GM23338 (cell line): Measurements from ENCODE around the gene ADCY1. TPM values are rescaled to one million over a fixed set of nuclear protein-coding genes. Genes with fewer than 3 reads are reported as not detected.

Experiments
- ATAC-seq: fragments of 200-7000 bp; cut with Tn5 transposase; 3 replicates; pipeline ENCODE4 v1.9.1; 2020
- DNase-seq: peaks from one replicate; pipeline ENCODE4 v3.0.0-alpha.2; 2015; ENCODE audit warnings: low spot score
- H2AFZ ChIP-seq: fragments of 200-600 bp; sonication (generic); 2 replicates; pipeline ENCODE4 v1.8.0; 2016; ENCODE audit warnings: antibody characterized with exemption, mild to moderate bottlenecking, moderate library complexity
- H3F3A ChIP-seq: fragments of 200-600 bp; sonication (generic); replicated peaks from 2 replicates; pipeline ENCODE4 v1.8.0; 2017; ENCODE audit warnings: antibody characterized with exemption, mixed run types, low read depth
- H3K27ac ChIP-seq: fragments of 200-600 bp; sonication (generic); 2 replicates; pipeline ENCODE4 v1.6.1; 2016; ENCODE audit warnings: low read depth
- H3K27me3 ChIP-seq: fragments of 200-600 bp; sonication (generic); 2 replicates; pipeline ENCODE4 v1.8.0; 2016; ENCODE audit warnings: mild to moderate bottlenecking, mixed run types, moderate library complexity; ENCODE audit not compliant: insufficient read depth
- H3K36me3 ChIP-seq: fragments of 200-600 bp; sonication (generic); 2 replicates; pipeline ENCODE4 v1.8.0; 2016; ENCODE audit warnings: mild to moderate bottlenecking; ENCODE audit not compliant: insufficient read depth
- H3K4me1 ChIP-seq: fragments of 200-600 bp; sonication (generic); 2 replicates; pipeline ENCODE4 v1.8.0; 2016; ENCODE audit warnings: mild to moderate bottlenecking, moderate library complexity; ENCODE audit not compliant: insufficient read depth
- H3K4me2 ChIP-seq: fragments of 200-600 bp; sonication (generic); 2 replicates; pipeline ENCODE4 v1.7.1; 2017; ENCODE audit warnings: mixed run types
- H3K4me3 ChIP-seq: fragments of 200-600 bp; sonication (generic); 2 replicates; pipeline ENCODE4 v1.6.1; 2016; ENCODE audit warnings: mixed run types
- H3K79me2 ChIP-seq: fragments of 200-600 bp; sonication (generic); replicated peaks from 2 replicates; pipeline ENCODE4 v1.8.0; 2017; ENCODE audit warnings: mild to moderate bottlenecking; ENCODE audit not compliant: insufficient read depth
- H3K9me2 ChIP-seq: fragments of 200-600 bp; sonication (generic); 2 replicates; pipeline ENCODE4 v1.8.0; 2017; ENCODE audit not compliant: insufficient read depth
- H4K20me1 ChIP-seq: fragments of 200-600 bp; sonication (generic); replicated peaks from 2 replicates; pipeline ENCODE4 v1.8.0; 2017; ENCODE audit warnings: mild to moderate bottlenecking; ENCODE audit not compliant: insufficient read depth
- H3K27ac Mint-ChIP-seq: 2 replicates; pipeline ENCODE4 v1.8.0; 2020; ENCODE audit warnings: inconsistent platforms, mild to moderate bottlenecking, moderate library complexity, mixed read lengths
- H3K27me3 Mint-ChIP-seq: 3 replicates; pipeline ENCODE4 v1.8.0; 2022; ENCODE audit warnings: low read depth, mild to moderate bottlenecking, moderate library complexity, mixed read lengths, inconsistent platforms; ENCODE audit not compliant: insufficient read depth, poor library complexity
- H3K36me3 Mint-ChIP-seq: 3 replicates; pipeline ENCODE4 v1.8.0; 2021; ENCODE audit warnings: low read depth, mild to moderate bottlenecking, inconsistent platforms, moderate library complexity, mixed read lengths
- H3K4me1 Mint-ChIP-seq: 3 replicates; pipeline ENCODE4 v1.8.0; 2020; ENCODE audit warnings: mild to moderate bottlenecking, inconsistent platforms, mixed read lengths
- H3K4me3 Mint-ChIP-seq: 3 replicates; pipeline ENCODE4 v1.8.0; 2021; ENCODE audit warnings: moderate library complexity, mild to moderate bottlenecking, inconsistent platforms, mixed read lengths
- H3K9me3 Mint-ChIP-seq: 3 replicates; pipeline ENCODE4 v1.8.0; 2020; ENCODE audit warnings: moderate library complexity, mild to moderate bottlenecking, inconsistent platforms, mixed read lengths
- ETS1 ChIP-seq: IDR thresholded peaks from 2 replicates; pipeline ENCODE4 v1.6.1; 2016; ENCODE audit warnings: antibody characterized with exemption
- EZH2 ChIP-seq: fragments of 200-600 bp; sonication (generic); IDR thresholded peaks from one replicate; pipeline ENCODE4 v1.8.0; 2017; ENCODE audit warnings: antibody characterized with exemption, mild to moderate bottlenecking, low read depth; ENCODE audit not compliant: unreplicated experiment
- POLR2AphosphoS5 ChIP-seq: IDR thresholded peaks from 2 replicates; pipeline ENCODE4 v1.6.1; 2016; ENCODE audit warnings: antibody characterized with exemption, low read depth
- STAT1 ChIP-seq: IDR thresholded peaks from one replicate; pipeline ENCODE4 v1.6.1; 2016; ENCODE audit warnings: antibody characterized with exemption; ENCODE audit not compliant: unreplicated experiment
- polyA plus RNA-seq: library from polyadenylated mRNA; unstranded; fragments of >200 nt; fragmentation: Nextera tagmentation; extraction: Ambion mirVana; gene quantifications from 2 replicates; pipeline ENCODE4 v1.2.1, GENCODE V29; 2016
- total RNA-seq: library from RNA; depleted of rRNA; stranded (reverse); fragments of >200 nt; shearing (Covaris generic); gene quantifications from 2 replicates; pipeline ENCODE4 v1.2.3, GENCODE V29; 2014
- TF ChIP-seq, protein P1 (sequence below): fragments of 250-450 bp; sonication (Bioruptor Pico); IDR thresholded peaks from 2 replicates; pipeline ENCODE4 v1.5.0; 2020; ENCODE audit warnings: mild to moderate bottlenecking, moderate library complexity

Gene ADCY1
- total and polyA plus RNA-seq, 2 experiments from 2014 or later, result 2.3 to 18.7 TPM

DNA sequence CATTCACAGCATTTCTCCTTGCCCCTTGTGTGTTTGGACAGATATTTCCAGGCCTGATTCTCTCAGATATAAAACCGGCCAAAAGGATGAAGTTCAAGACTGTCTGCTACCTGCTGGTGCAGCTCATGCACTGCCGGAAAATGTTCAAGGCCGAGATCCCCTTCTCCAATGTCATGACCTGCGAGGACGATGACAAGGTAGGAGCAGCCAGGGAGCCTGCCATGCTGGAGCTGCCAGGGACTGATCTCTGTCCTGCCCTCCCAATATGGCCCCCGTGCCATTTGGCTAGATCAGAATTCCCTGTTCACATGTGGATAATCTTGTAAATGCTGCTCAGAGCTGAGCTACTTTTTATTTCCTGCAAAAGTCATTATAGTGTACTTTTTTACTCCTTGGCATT is 87.8 kb downstream of the ADCY1 start (continued):
- TF ChIP-seq, protein P1, sequence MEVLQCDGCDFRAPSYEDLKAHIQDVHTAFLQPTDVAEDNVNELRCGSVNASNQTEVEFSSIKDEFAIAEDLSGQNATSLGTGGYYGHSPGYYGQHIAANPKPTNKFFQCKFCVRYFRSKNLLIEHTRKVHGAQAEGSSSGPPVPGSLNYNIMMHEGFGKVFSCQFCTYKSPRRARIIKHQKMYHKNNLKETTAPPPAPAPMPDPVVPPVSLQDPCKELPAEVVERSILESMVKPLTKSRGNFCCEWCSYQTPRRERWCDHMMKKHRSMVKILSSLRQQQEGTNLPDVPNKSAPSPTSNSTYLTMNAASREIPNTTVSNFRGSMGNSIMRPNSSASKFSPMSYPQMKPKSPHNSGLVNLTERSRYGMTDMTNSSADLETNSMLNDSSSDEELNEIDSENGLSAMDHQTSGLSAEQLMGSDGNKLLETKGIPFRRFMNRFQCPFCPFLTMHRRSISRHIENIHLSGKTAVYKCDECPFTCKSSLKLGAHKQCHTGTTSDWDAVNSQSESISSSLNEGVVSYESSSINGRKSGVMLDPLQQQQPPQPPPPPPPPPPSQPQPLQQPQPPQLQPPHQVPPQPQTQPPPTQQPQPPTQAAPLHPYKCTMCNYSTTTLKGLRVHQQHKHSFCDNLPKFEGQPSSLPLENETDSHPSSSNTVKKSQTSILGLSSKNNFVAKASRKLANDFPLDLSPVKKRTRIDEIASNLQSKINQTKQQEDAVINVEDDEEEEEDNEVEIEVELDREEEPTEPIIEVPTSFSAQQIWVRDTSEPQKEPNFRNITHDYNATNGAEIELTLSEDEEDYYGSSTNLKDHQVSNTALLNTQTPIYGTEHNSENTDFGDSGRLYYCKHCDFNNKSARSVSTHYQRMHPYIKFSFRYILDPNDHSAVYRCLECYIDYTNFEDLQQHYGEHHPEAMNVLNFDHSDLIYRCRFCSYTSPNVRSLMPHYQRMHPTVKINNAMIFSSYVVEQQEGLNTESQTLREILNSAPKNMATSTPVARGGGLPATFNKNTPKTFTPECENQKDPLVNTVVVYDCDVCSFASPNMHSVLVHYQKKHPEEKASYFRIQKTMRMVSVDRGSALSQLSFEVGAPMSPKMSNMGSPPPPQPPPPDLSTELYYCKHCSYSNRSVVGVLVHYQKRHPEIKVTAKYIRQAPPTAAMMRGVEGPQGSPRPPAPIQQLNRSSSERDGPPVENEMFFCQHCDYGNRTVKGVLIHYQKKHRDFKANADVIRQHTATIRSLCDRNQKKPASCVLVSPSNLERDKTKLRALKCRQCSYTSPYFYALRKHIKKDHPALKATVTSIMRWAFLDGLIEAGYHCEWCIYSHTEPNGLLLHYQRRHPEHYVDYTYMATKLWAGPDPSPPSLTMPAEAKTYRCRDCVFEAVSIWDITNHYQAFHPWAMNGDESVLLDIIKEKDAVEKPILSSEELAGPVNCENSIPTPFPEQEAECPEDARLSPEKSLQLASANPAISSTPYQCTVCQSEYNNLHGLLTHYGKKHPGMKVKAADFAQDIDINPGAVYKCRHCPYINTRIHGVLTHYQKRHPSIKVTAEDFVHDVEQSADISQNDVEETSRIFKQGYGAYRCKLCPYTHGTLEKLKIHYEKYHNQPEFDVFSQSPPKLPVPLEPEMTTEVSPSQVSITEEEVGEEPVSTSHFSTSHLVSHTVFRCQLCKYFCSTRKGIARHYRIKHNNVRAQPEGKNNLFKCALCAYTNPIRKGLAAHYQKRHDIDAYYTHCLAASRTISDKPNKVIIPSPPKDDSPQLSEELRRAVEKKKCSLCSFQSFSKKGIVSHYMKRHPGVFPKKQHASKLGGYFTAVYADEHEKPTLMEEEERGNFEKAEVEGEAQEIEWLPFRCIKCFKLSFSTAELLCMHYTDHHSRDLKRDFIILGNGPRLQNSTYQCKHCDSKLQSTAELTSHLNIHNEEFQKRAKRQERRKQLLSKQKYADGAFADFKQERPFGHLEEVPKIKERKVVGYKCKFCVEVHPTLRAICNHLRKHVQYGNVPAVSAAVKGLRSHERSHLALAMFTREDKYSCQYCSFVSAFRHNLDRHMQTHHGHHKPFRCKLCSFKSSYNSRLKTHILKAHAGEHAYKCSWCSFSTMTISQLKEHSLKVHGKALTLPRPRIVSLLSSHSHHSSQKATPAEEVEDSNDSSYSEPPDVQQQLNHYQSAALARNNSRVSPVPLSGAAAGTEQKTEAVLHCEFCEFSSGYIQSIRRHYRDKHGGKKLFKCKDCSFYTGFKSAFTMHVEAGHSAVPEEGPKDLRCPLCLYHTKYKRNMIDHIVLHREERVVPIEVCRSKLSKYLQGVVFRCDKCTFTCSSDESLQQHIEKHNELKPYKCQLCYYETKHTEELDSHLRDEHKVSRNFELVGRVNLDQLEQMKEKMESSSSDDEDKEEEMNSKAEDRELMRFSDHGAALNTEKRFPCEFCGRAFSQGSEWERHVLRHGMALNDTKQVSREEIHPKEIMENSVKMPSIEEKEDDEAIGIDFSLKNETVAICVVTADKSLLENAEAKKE (CRISPR knock-in tag), result no peak

- H3K9me3 Mint-ChIP-seq, result peaks cover 2% of the 10 kb centered on the region; the same call in 2 of the 3 replicates
- H3K4me2 ChIP-seq, result no peak overlapping the region
- ATAC-seq, result no peak
- H4K20me1 ChIP-seq, result no peaks in the 10 kb centered on the region
- no peaks in the 10 kb centered on the region for H3K36me3 ChIP-seq
- no peaks in the 10 kb centered on the region for H3K27me3 ChIP-seq
- H3F3A ChIP-seq, result no peaks in the 10 kb centered on the region
- H3K27me3 Mint-ChIP-seq, result peaks cover 14% of the 10 kb centered on the region
- TF ChIP-seq POLR2AphosphoS5, result no peak
- no peak for TF ChIP-seq EZH2
- no peak for TF ChIP-seq ETS1
- no peak for TF ChIP-seq STAT1
- no peak for DNase-seq
- H3K27ac ChIP-seq, result no peak overlapping the region
- no peaks in the 10 kb centered on the region for H3K4me1 Mint-ChIP-seq
- no peak overlapping the region for H3K4me3 Mint-ChIP-seq
- no peak overlapping the region for H3K27ac Mint-ChIP-seq
- H3K36me3 Mint-ChIP-seq, result no peaks in the 10 kb centered on the region; the same call in 2 of the 3 replicates
- H3K9me2 ChIP-seq, result no peaks in the 10 kb centered on the region
- H2AFZ ChIP-seq, result no peak overlapping the region
- H3K4me3 ChIP-seq, result no peak overlapping the region
- no peaks in the 10 kb centered on the region for H3K4me1 ChIP-seq
- H3K79me2 ChIP-seq, result no peaks in the 10 kb centered on the region
These were observed 88.5 kb downstream of the ADCY1 start for GRCh38 chr7:45662540-45663166.
